GM21528 (cell line): Measurements from ENCODE around the gene RPF1.

Experiments
- ATAC-seq: cut with Tn5 transposase; IDR thresholded peaks from one replicate; pipeline ENCODE4 v1.9.1; 2021; ENCODE audit warnings: mild to moderate bottlenecking, moderate library complexity; ENCODE audit not compliant: unreplicated experiment, low FRiP score

Gene RPF1

GRCh38 chr1:84541679-84542078 lies 62.6 kb downstream of the RPF1 start:
- no peak for ATAC-seq
